AG09309 (cell line): ENCODE measurements around the gene ST3GAL3.

Experiments
- DNase-seq: peaks from one replicate; pipeline ENCODE4 v3.0.0-alpha.2; 2010; ENCODE audit warnings: low read depth
- H3K4me3 ChIP-seq: 2 replicates; pipeline ENCODE4 v1.5.1; 2011; ENCODE audit warnings: mild to moderate bottlenecking, low read depth, low read length, moderate library complexity; ENCODE audit not compliant: control insufficient read depth
- TF ChIP-seq, protein P1 (sequence below): IDR thresholded peaks from 2 replicates; pipeline ENCODE4 v1.5.1; 2011; ENCODE audit warnings: mild to moderate bottlenecking, low read depth, low read length, inconsistent platforms; ENCODE audit not compliant: insufficient read depth, control insufficient read depth; ENCODE audit errors: missing control alignments

ST3GAL3 gene

DNA sequence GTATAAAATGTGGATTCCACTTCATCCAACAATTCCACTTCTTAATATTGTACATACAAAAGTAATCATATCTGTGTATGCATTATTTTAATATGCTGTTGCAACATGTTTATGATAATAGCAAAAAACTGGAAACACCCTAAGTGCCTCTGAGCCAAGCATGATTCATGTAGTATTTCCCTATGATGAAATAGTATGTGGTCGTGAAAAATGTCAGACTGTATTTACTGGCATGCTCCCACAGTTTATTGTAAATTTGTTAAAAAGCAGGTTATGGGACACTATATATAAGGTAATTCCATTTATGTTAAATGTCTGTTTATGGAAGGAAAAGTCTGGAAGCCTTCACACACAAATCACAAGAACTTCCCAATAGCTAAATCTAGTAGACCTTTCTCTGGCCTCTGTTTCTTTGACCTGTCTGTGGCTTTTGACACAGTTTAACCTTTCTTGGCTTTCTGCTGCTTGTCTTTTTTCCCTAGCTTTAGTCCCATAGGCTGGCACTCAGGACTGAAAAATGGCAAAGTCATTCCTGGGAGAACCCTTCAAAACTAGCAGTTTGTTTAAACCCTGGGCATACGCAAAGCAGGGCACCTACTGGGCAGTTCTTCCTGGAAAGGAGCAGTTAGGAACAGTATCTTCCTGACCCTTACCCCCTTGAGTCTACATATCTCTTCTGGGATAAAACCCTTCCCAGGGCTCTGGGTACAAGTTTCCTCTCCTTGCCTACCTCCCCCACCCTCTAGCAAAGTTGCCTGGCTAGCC, 160.8 kb downstream of the ST3GAL3 start:
- no peak for DNase-seq
- no peak overlapping the region for H3K4me3 ChIP-seq
- TF ChIP-seq, protein P1, sequence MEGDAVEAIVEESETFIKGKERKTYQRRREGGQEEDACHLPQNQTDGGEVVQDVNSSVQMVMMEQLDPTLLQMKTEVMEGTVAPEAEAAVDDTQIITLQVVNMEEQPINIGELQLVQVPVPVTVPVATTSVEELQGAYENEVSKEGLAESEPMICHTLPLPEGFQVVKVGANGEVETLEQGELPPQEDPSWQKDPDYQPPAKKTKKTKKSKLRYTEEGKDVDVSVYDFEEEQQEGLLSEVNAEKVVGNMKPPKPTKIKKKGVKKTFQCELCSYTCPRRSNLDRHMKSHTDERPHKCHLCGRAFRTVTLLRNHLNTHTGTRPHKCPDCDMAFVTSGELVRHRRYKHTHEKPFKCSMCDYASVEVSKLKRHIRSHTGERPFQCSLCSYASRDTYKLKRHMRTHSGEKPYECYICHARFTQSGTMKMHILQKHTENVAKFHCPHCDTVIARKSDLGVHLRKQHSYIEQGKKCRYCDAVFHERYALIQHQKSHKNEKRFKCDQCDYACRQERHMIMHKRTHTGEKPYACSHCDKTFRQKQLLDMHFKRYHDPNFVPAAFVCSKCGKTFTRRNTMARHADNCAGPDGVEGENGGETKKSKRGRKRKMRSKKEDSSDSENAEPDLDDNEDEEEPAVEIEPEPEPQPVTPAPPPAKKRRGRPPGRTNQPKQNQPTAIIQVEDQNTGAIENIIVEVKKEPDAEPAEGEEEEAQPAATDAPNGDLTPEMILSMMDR = no peak

DNA sequence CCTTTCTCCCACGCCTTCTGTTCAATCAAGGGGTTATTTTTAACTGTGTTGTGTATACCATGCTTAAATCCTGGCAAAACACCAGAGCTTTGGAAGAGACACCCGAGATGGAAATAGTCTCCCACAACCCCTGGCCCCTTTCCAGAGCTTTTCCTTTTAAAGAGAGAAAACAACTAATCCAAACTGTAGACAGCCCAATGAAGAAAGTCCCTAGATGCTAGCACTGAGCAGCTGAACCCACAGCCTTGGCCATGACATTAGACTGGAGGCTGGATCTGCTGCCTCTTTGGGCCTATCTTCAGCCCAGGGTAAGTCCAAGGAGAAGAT, 161.4 kb downstream of the ST3GAL3 start:
- H3K4me3 ChIP-seq = no peak overlapping the region
- TF ChIP-seq, protein P1 = no peak
- DNase-seq = no peak

DNA sequence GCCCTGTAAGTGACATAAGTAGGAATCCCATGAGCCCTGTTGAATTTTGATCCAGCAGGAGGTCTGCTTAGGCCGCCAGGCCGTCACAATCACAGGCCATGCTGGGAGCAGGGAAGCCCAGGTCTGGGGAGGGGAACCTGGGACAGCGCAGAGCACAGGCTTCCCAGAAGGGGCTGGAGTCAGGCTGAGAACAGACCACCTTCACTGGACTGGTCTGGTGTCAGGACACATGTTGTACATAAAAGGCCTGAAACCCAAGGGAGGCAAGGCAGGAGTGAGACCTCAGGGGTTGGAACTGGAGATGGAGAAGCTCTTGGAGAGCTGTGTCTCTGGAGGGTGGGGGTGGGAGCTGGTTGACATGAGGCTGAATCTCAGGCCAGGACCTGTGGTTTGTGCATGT, 163.0 kb downstream of the ST3GAL3 start:
- TF ChIP-seq, protein P1 = no peak

DNA sequence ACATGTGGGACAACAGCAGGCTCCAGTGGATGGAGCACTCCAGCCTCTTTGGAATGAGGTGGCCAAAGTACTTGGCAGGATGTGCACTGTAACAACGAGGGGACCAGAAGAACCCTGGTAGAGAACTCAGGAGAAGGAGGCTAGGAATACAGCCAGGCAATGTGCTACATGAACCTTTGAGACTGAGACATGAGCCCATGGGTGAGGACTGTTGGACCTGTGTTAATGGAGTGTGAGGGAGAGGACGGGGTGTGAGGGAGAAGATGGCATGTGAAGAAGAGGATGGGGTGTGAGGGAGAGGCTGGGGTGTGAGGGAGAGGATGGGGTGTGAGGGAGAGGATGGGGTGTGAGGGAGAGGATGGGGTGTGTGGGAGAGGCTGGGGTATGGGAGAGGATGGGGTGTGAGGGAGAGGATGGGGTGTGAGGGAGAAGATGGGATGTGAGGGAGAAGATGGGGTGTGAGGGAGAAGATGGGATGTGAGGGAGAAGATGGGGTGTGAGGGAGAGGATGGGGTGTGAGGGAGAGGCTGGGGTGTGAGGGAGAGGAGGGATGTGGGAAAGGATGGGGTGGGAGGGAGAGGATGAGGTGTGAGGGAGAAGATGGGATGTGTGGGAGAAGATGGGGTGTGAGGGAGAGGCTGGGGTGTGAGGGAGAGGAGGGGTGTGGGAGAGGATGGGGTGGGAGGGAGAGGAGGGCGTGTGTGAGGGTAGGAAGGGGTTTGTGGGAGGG, 164.0 kb downstream of the ST3GAL3 start:
- no peak overlapping the region for H3K4me3 ChIP-seq
- DNase-seq = no peak
- TF ChIP-seq, protein P1 = no peak

More for the DNA sequence above, 163.0 kb downstream of the ST3GAL3 start:
- no peak overlapping the region for H3K4me3 ChIP-seq
- no peak for DNase-seq

DNA sequence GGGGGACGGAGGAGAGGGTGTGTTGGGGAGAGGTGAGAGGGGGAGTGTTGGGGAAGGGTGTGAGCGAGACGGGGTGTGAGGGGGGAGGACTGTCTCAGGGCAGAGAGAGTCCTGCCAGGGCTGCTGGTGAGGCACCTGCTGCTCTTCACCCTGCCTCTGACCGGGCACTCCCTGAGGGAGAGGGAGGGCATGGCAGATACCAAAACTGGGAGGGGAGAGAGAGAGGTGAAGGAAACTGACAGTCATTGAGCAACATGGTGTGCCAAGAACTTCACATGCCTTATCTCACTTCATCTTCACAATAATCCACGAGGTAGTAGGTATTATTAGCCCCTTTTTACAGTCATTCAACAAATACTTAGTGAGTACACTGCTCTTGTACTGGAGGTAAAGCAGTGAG, 164.9 kb downstream of the ST3GAL3 start:
- TF ChIP-seq, protein P1 = no peak
- no peak for DNase-seq
- H3K4me3 ChIP-seq = no peak overlapping the region

DNA sequence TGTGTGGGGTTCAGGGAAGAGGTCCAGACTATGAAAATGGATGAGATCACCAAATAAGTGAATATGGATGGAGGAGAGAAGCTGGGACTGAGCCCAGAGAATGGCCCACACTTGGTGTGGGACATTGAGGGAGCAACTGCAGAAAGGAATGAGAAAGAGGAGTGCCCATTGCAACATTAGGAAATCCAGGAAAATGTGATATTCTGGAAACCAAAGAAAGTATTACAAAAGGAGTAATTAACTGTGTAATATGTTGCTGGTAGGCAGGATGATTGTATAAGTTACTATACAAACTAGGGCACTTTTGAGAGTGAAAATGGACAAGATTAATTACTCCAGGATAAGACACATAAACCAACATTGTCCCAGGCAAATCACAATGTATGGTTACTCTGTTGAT, 166.5 kb downstream of the ST3GAL3 start:
- DNase-seq = no peak
- H3K4me3 ChIP-seq = no peak overlapping the region
- TF ChIP-seq, protein P1 = no peak
